Neutrophil (primary cell): Measurements from ENCODE around the gene NPAS2.

Experiments used
- H3K27ac ChIP-seq: fragments of 200-600 bp; sonication (generic); 2 replicates; pipeline ENCODE4 v1.5.1; 2016; ENCODE audit warnings: mild to moderate bottlenecking, moderate library complexity
- H3K27me3 ChIP-seq: fragments of 200-600 bp; sonication (generic); 2 replicates; pipeline ENCODE4 v1.6.0; 2016; ENCODE audit warnings: mild to moderate bottlenecking
- H3K36me3 ChIP-seq: fragments of 200-600 bp; sonication (generic); 2 replicates; pipeline ENCODE4 v1.5.1; 2017
- H3K4me1 ChIP-seq, 2 experiments: fragments of 200-600 bp in 1 of 2; sonication (generic) in 1 of 2; 1 replicate in 1 of 2; 2 replicates in 1 of 2; pipeline versions ENCODE4 v1.5.1 to v1.6.1; 2013 to 2016; ENCODE audit warnings: low read depth in 1 of 2, low read length in 1 of 2, mild to moderate bottlenecking in 1 of 2, moderate library complexity in 1 of 2; ENCODE audit not compliant: control insufficient read depth in 1 of 2, insufficient read depth in 1 of 2
- H3K4me3 ChIP-seq, 2 experiments: fragments of 200-600 bp in 1 of 2; sonication (generic) in 1 of 2; 1 replicate in 1 of 2; 2 replicates in 1 of 2; pipeline ENCODE4 v1.5.1; 2013 to 2016; ENCODE audit warnings: low read depth in 1 of 2, low read length in 1 of 2, mild to moderate bottlenecking in 1 of 2, moderate library complexity in 1 of 2
- H3K9me3 ChIP-seq: fragments of 200-600 bp; sonication (generic); 2 replicates; pipeline ENCODE4 v1.5.1; 2016
- TF ChIP-seq, protein P1 (sequence below): fragments of 200-600 bp; sonication (generic); IDR thresholded peaks from 2 replicates; pipeline ENCODE4 v1.5.1; 2016; ENCODE audit warnings: antibody characterized with exemption

NPAS2 gene

DNA sequence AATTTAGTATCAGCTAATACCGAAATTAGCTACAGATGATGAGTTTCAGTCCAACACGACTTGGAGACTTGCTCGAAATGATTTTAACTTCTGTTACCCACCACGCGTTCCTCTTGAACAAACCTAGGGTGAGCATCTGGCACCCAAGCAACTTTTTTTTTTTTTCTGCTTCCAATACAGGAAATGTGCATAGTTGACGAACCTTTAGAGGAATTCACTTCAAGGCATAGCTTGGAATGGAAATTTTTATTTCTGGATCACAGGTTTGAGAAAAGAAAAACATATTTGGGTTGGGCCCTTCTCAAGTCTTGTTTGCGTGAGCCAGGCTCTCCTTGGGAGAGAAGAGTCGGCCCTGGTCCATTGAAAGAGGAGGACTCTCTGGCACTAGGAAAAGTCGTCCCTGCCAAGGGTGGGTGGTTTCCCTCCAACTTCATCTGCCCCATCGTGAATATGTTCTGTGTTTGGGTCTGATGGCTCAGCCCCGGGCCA, 144.8 kb downstream of the NPAS2 start:
- Histone ChIP-seq H3K36me3 (no peaks in the 10 kb centered on the region), H3K27me3 (peaks cover 22% of the 10 kb centered on the region), H3K27ac (no peak overlapping the region), H3K9me3 (no peaks in the 10 kb centered on the region), H3K4me1 (no peaks in the 10 kb centered on the region), H3K4me3 (no peak overlapping the region)
- TF ChIP-seq, protein P1, sequence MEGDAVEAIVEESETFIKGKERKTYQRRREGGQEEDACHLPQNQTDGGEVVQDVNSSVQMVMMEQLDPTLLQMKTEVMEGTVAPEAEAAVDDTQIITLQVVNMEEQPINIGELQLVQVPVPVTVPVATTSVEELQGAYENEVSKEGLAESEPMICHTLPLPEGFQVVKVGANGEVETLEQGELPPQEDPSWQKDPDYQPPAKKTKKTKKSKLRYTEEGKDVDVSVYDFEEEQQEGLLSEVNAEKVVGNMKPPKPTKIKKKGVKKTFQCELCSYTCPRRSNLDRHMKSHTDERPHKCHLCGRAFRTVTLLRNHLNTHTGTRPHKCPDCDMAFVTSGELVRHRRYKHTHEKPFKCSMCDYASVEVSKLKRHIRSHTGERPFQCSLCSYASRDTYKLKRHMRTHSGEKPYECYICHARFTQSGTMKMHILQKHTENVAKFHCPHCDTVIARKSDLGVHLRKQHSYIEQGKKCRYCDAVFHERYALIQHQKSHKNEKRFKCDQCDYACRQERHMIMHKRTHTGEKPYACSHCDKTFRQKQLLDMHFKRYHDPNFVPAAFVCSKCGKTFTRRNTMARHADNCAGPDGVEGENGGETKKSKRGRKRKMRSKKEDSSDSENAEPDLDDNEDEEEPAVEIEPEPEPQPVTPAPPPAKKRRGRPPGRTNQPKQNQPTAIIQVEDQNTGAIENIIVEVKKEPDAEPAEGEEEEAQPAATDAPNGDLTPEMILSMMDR, result no peak

DNA sequence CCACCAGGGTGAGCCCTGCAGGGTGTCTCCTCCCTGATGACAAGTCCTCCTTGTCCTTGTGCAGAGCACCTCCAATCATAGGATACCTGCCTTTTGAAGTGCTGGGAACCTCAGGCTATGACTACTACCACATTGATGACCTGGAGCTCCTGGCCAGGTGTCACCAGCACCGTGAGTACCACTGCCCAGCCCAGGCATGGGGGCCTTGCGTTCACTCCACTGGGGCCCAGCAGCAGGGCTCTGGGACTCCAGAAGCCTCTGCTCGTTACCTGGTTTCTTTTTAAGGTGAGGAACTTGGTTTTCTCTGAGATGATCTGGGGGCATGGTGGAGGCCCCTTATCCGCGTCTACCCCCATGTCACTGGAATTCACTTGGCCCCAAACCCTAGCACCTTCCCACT, 145.7 kb downstream of the NPAS2 start:
- H3K27me3 ChIP-seq, result peaks cover 13% of the 10 kb centered on the region
- no peaks in the 10 kb centered on the region for H3K9me3 ChIP-seq
- H3K27ac ChIP-seq, result no peak overlapping the region
- H3K4me1 ChIP-seq, result no peaks in the 10 kb centered on the region
- H3K36me3 ChIP-seq, result no peaks in the 10 kb centered on the region
- H3K4me3 ChIP-seq, result no peak overlapping the region
- TF ChIP-seq, protein P1, result no peak

DNA sequence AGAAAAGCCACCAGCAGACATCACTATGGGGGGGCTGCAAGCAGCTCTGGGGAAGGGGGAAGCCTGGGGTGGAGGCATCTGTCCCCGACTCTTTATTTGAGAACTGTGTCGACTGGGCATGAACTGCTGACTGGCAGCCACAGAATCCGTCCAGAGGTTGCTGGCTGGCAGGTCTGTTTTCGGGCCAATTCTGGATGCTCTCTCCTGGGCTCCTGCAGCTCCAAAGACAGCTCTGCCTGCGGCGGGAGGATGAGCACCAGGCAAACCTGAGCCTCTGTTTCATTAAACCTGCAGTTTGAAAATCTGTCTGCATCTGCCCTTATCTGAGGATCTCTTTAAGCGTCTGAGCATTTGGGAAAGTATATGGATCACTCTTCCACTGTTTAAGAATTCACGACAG, 147.8 kb downstream of the NPAS2 start:
- no peaks in the 10 kb centered on the region for H3K9me3 ChIP-seq
- no peaks in the 10 kb centered on the region for H3K36me3 ChIP-seq
- no peak overlapping the region for H3K4me3 ChIP-seq
- TF ChIP-seq, protein P1, result no peak
- no peak overlapping the region for H3K27ac ChIP-seq
- H3K27me3 ChIP-seq, result peaks cover 5% of the 10 kb centered on the region
- H3K4me1 ChIP-seq, result no peaks in the 10 kb centered on the region

DNA sequence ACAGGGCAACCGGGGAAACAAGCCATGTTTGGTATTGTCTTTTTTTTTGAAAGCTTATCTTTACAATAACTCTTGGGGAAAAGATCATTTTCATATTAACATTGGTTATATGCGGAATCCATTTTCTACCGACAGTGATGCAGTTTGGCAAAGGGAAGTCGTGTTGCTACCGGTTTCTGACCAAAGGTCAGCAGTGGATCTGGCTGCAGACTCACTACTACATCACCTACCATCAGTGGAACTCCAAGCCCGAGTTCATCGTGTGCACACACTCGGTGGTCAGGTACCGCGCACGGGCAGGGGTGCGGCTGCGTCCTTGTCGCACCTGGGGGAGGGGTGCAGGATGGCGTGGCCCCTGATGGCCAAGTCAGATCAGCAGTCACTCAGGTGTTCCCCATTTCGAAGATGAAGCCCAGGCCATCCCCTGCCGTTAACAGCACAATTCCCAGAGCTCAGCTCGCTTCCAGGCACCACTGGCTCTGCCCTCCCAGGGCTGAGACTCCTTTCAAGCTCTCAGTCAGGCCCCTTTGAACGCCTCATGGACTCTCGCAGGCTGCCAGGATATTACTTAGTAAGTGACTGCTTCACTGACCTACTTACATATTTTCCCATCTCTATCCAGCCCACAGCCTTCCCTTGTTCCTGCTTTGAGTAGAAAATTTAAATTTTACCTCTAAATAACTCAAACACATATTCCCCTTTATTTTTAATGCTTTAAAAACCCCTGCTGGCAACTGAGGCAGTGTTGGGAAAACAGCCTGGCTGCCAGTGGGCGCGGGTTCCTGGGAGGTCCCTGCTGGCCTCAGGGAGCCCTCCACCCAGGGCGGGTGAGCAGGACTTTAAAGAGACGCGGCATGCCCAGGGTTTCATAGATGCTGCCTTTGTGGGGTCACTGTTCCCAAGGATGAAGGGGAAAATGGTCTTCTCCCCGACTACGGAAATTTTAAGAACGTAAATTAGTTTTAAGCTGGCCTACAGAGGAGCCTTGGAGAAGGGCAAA, 148.5 kb downstream of the NPAS2 start:
- H3K4me1 ChIP-seq, result no peaks in the 10 kb centered on the region
- H3K4me3 ChIP-seq, result no peak overlapping the region
- H3K27ac ChIP-seq, result no peak overlapping the region
- peaks cover 5% of the 10 kb centered on the region for H3K27me3 ChIP-seq
- TF ChIP-seq, protein P1, result no peak
- no peaks in the 10 kb centered on the region for H3K36me3 ChIP-seq
- no peaks in the 10 kb centered on the region for H3K9me3 ChIP-seq

DNA sequence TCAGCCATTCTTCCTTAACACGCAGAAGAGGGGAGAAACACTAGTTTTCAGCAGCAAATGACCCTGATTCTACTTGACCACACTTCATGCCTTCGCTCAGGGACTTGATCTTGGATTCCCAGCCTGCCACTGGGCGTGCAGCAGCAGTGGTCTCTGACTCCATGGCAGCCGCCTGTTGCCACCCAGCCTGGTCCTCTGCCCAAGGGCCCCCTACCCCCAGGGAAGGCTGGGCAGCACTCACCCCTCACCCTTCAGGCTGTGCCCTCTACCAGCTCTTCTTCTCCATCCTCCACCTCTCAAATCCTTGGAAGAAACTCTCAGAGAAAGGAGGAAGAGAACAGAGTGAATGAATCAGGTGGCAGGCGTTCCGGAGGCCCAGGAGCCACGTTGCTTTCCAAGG, 150.1 kb downstream of the NPAS2 start:
- no peaks in the 10 kb centered on the region for H3K4me1 ChIP-seq
- peaks cover 6% of the 10 kb centered on the region for H3K27me3 ChIP-seq
- TF ChIP-seq, protein P1, result no peak
- no peaks in the 10 kb centered on the region for H3K36me3 ChIP-seq
- H3K9me3 ChIP-seq, result no peaks in the 10 kb centered on the region
- H3K4me3 ChIP-seq, result no peak overlapping the region
- H3K27ac ChIP-seq, result no peak overlapping the region
